ENCODE data around the gene ZBTB46. TPM values are rescaled to one million over a fixed set of nuclear protein-coding genes. Genes with fewer than 3 reads are reported as not detected.

The ZBTB46 gene
- total and polyA plus RNA-seq, 5 experiments from 2014 or later = 0.06 to 0.08 (median 0.06) TPM; not detected in 2

- Mint-ChIP-seq H3K9me3 (peaks cover 0 to 31% (median 9%) of the 10 kb centered on the region in 9 donors), H3K27me3 (no peaks in the 10 kb centered on the region), H3K36me3 (peaks cover 14 to 81% (median 48%) of the 10 kb centered on the region in 3 donors), H3K4me3 (peak overlapping the region in 1 of 10 donors; percentile 11), H3K27ac (peak overlapping the region in 3 of 10 donors; percentile 3 to 27 (median 24)), H3K4me1 (peaks cover 18 to 62% (median 52%) of the 10 kb centered on the region in 4 donors)
- DNase-seq (no peak), ATAC-seq (no peak)
- POLR2A ChIA-PET = interaction anchor here (0.6 to 1.6 kb wide), 3 partner anchors 8 to 11 kb away, joined by 3 to 17 read pairs (median 3); partner anchors contain the start of genes ARFRP1 and ZGPAT
Observed at GRCh38 chr20:63718996-63719395, 112.1 kb downstream of the ZBTB46 start.

GRCh38 chr20:63714858-63715257 lies 116.2 kb downstream of the ZBTB46 start:
- Mint-ChIP-seq H3K4me3 (no peak overlapping the region), H3K36me3 (peaks cover 12 to 91% (median 61%) of the 10 kb centered on the region in 3 donors), H3K4me1 (peaks cover 24 to 64% (median 53%) of the 10 kb centered on the region in 4 donors), H3K9me3 (peaks cover 0 to 27% (median 9%) of the 10 kb centered on the region in 9 donors), H3K27me3 (no peaks in the 10 kb centered on the region), H3K27ac (no peak overlapping the region)
- DNase-seq = no peak
- no peak for ATAC-seq
- POLR2A ChIA-PET = interaction anchor here (0.5 to 2.7 kb wide), 2 partner anchors 9 to 22 kb away, joined by 6 to 10 read pairs; partner anchors contain the start of gene LIME1

- Mint-ChIP-seq H3K27me3 (no peaks in the 10 kb centered on the region), H3K4me3 (peak overlapping the region in 7 of 10 donors; percentile 0 to 68 (median 33))
Observed at GRCh38 chr20:63712191-63712590, 118.9 kb downstream of the ZBTB46 start.

GRCh38 chr20:63711085-63711645 lies 119.9 kb downstream of the ZBTB46 start:
- Mint-ChIP-seq H3K27me3 (no peaks in the 10 kb centered on the region), H3K4me1 (peaks cover 29 to 64% (median 60%) of the 10 kb centered on the region in 4 donors)
- ATAC-seq = no peak

More at GRCh38 chr20:63712191-63712590, 118.9 kb downstream of the ZBTB46 start:
- peak overlapping the region in 4 of 10 donors; percentile 8 to 68 (median 40) for H3K27ac Mint-ChIP-seq
- peaks cover 5 to 81% (median 50%) of the 10 kb centered on the region in 3 donors for H3K36me3 Mint-ChIP-seq
- H3K9me3 Mint-ChIP-seq = peaks cover 0 to 21% (median 4%) of the 10 kb centered on the region in 9 donors
- peaks cover 28 to 63% (median 59%) of the 10 kb centered on the region in 4 donors for H3K4me1 Mint-ChIP-seq
- ATAC-seq (no peak), DNase-seq (no peak)
- POLR2A ChIA-PET = interaction anchor here (0.8 to 7.1 kb wide), 3 partner anchors 25 to 268 kb away, joined by 3 to 162 read pairs (median 4); partner anchors contain the start of genes LIME1, PPDPF, SAMD10 and SLC2A4RG

GRCh38 chr20:63709149-63709527 lies 121.9 kb downstream of the ZBTB46 start:
- DNase-seq (no peak), ATAC-seq (no peak)
- Mint-ChIP-seq H3K4me1 (peaks cover 29 to 62% (median 59%) of the 10 kb centered on the region in 4 donors), H3K36me3 (peaks cover 5 to 71% (median 23%) of the 10 kb centered on the region in 3 donors), H3K27ac (peak overlapping the region; percentile 57 to 92 (median 78)), H3K4me3 (peak overlapping the region; percentile 69 to 88 (median 78)), H3K27me3 (no peaks in the 10 kb centered on the region), H3K9me3 (peaks cover 0 to 4% (median 0%) of the 10 kb centered on the region in 9 donors)
- POLR2A ChIA-PET = interaction anchor here (0.9 to 7.1 kb wide), 11 partner anchors 13 to 188 kb away, joined by 3 to 162 read pairs (median 8); partner anchors contain the start of genes LIME1, RTEL1 and SLC2A4RG

More at GRCh38 chr20:63711085-63711645, 119.9 kb downstream of the ZBTB46 start:
- no peak for DNase-seq
- peaks cover 5 to 75% (median 42%) of the 10 kb centered on the region in 3 donors for H3K36me3 Mint-ChIP-seq
- peaks cover 0 to 18% (median 3%) of the 10 kb centered on the region in 9 donors for H3K9me3 Mint-ChIP-seq
- peak overlapping the region in 7 of 10 donors; percentile 10 to 84 (median 29) for H3K27ac Mint-ChIP-seq
- H3K4me3 Mint-ChIP-seq = peak overlapping the region in 9 of 10 donors; percentile 15 to 85 (median 67)
- POLR2A ChIA-PET = interaction anchor here (0.5 to 7.1 kb wide), 3 partner anchors 26 to 849 kb away, joined by 3 to 162 read pairs (median 4); partner anchors contain the start of genes LIME1 and SLC2A4RG

- peaks cover 27 to 59% (median 57%) of the 10 kb centered on the region in 4 donors for H3K4me1 Mint-ChIP-seq
- H3K9me3 Mint-ChIP-seq = no peaks in the 10 kb centered on the region
- peak; percentile 7 to 16 for ATAC-seq
- peak overlapping the region; percentile 57 to 92 (median 78) for H3K27ac Mint-ChIP-seq
- H3K4me3 Mint-ChIP-seq = peak overlapping the region; percentile 69 to 88 (median 78)
- POLR2A ChIA-PET = interaction anchor here (0.6 to 7.1 kb wide), 30 partner anchors 11 to 412 kb away, joined by 3 to 162 read pairs (median 6); partner anchors contain the start of genes GMEB2, LIME1, PRPF6 and PTK6
- DNase-seq = peak in 3 of 10 donors; percentile 1 to 60 (median 27)
- H3K27me3 Mint-ChIP-seq = no peaks in the 10 kb centered on the region
- peaks cover 5 to 68% (median 20%) of the 10 kb centered on the region in 3 donors for H3K36me3 Mint-ChIP-seq
Observed at GRCh38 chr20:63708301-63709148, 122.5 kb downstream of the ZBTB46 start.

GRCh38 chr20:63707558-63708300 lies 123.3 kb downstream of the ZBTB46 start, which contains the start of the genes ARFRP1 and ZGPAT:
Gene ARFRP1, minus strand, starts transcription at chr20:63707976. Its CDS starts 885 bp downstream, at chr20:63707091.
Gene ZGPAT, plus strand, starts transcription at chr20:63708039. Its CDS starts 542 bp downstream, at chr20:63708581.
- Mint-ChIP-seq H3K27me3 (no peaks in the 10 kb centered on the region), H3K36me3 (peaks cover 5 to 60% (median 18%) of the 10 kb centered on the region in 3 donors), H3K9me3 (no peaks in the 10 kb centered on the region), H3K27ac (peak within 1 kb of the TSS; percentile 88 to 95 (median 92)), H3K4me1 (peaks cover 27 to 60% (median 54%) of the 10 kb centered on the region in 4 donors), H3K4me3 (peak within 1 kb of the TSS; percentile 84 to 95 (median 90))
- peak; percentile 81 to 83 for ATAC-seq
- peak; percentile 70 to 88 (median 84) for DNase-seq
- POLR2A ChIA-PET = interaction anchor here (0.6 to 7.1 kb wide), 35 partner anchors 10 to 413 kb away, joined by 3 to 162 read pairs (median 5); partner anchors contain the start of genes GMEB2, LIME1, PRPF6 and PTK6

GRCh38 chr20:63706852-63707557 lies 124.1 kb downstream of the ZBTB46 start:
- ATAC-seq = peak; percentile 55 to 69
- peak; percentile 46 to 80 (median 62) for DNase-seq
- Mint-ChIP-seq H3K4me3 (peak overlapping the region; percentile 84 to 95 (median 90)), H3K36me3 (peaks cover 0 to 53% (median 12%) of the 10 kb centered on the region in 3 donors), H3K27ac (peak overlapping the region; percentile 51 to 95 (median 92)), H3K4me1 (peaks cover 25 to 54% (median 47%) of the 10 kb centered on the region in 4 donors), H3K27me3 (no peaks in the 10 kb centered on the region), H3K9me3 (no peaks in the 10 kb centered on the region)
- POLR2A ChIA-PET = interaction anchor here (0.6 to 7.1 kb wide), 30 partner anchors 9 to 413 kb away, joined by 3 to 162 read pairs (median 5); partner anchors contain the start of genes GMEB2, LIME1, PRPF6 and PTK6

- Mint-ChIP-seq H3K9me3 (no peaks in the 10 kb centered on the region), H3K4me1 (peaks cover 23 to 47% (median 42%) of the 10 kb centered on the region in 4 donors), H3K4me3 (peak overlapping the region; percentile 84 to 95 (median 90)), H3K27ac (peak overlapping the region; percentile 51 to 95 (median 92)), H3K36me3 (peaks cover 0 to 44% (median 7%) of the 10 kb centered on the region in 3 donors), H3K27me3 (no peaks in the 10 kb centered on the region)
- DNase-seq (peak in 1 of 10 donors; percentile 46), ATAC-seq (no peak)
- POLR2A ChIA-PET = interaction anchor here (1.5 to 7.1 kb wide), 10 partner anchors 8 to 158 kb away, joined by 3 to 162 read pairs (median 21); partner anchors contain the start of genes LIME1, RTEL1, SLC2A4RG and TNFRSF6B
Observed at GRCh38 chr20:63706027-63706695, 124.9 kb downstream of the ZBTB46 start.

All from naive thymus-derived CD8-positive, alpha-beta T cell (primary cell).